T47D (cell line): ENCODE data around the gene CLCNKB.
A peak's percentile ranks its signal among the peaks of the same experiment; 100 is the strongest.
"Not testable (repeated sequence)": the region's sequence is repeated elsewhere in the genome, so short reads cannot be mapped to it uniquely, and the experiment has no call there.

Experiments used
- DNase-seq, 2 experiments: peaks; one replicate each; pipeline versions ENCODE4 v3.0.0 to v3.0.0-alpha.2; 2011 to 2012; ENCODE audit warnings: low read depth in 1 of 2, low spot score in 1 of 2
- JUND ChIP-seq: IDR thresholded peaks from 2 replicates; pipeline ENCODE4 v1.6.1; 2012; ENCODE audit warnings: low read depth
- in situ Hi-C: cut with HindIII; loops from 2 replicates; pipeline ENCODE4 v1.10.0; 2016; ENCODE audit warnings: low sequenced_read_pairs, low pct_unique_long_range_greater_than_20kb

CLCNKB gene

GRCh38 chr1:16029288-16029687, 14.3 kb upstream of the CLCNKB start:
- in situ Hi-C loops: no loop called here
- no peak for DNase-seq
- no peak for TF ChIP-seq JUND

GRCh38 chr1:16031551-16031950, 12.0 kb upstream of the CLCNKB start:
- TF ChIP-seq JUND: no peak
- no peak for DNase-seq
- in situ Hi-C loops: no loop called here

DNA sequence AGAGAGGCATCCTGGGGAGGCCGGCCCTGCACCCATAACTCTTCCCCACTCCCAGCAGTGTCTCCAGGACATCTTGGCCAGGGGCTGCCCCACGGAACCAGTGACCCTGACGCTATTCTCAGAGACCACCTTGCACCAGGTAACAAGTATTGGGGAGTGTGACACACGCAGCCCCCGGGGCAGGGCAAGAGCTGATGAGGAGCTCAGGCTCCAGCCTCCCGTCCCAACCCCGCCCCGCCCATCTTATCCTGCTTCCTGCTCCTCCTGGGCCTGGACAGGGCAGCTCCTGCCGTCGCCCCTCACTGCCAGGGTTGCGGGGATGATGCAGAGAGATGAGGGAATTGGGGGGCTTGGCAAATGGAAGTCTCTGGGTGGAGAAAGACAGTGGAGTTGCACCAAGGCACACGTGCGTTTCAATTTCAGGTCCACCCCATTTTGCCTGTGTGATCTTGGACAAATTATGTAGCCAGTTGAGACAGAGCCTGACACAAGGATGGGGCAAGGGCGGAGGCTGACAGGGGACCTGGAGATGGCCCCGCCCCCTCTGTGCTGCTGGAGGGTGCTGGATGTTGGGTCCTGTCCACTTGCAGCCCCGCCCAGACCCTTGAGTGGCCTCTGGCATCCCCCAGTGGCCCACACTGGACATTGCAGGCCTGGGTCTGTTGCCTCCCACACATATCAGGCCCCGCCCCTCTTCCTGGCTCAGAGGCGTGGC, 11.0 kb upstream of the CLCNKB start:
- no peak for TF ChIP-seq JUND
- in situ Hi-C loops: no loop called here
- peak; percentile 51 to 84 for DNase-seq

DNA sequence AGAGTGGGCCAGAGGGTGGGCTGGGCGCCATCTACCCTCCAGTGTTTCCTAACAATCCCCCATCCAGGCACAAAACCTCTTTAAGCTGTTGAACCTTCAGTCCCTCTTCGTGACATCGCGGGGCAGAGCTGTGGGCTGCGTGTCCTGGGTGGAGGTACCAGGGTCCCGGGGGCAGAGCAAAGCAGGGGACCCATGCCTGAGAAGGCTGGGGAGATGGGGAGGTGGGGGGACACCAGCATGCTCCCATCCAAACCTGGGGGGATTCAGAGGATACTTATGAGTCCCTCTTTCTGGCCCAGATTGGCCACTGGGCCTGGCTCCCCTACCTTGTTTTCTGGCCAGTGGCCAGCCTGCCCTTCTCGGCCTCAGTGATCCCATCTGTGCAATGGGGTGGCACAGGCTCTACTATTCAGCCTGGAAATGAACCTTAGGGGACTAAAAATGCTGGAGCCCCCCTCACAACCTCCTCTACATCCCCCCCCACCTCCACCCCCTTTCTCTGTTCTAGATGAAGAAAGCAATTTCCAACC, 10.4 kb upstream of the CLCNKB start:
- in situ Hi-C loops, DNase-seq: not testable (repeated sequence)

- DNase-seq, in situ Hi-C loops: not testable (repeated sequence)
Measured at GRCh38 chr1:16036461-16036860, 7.1 kb upstream of the CLCNKB start.

DNA sequence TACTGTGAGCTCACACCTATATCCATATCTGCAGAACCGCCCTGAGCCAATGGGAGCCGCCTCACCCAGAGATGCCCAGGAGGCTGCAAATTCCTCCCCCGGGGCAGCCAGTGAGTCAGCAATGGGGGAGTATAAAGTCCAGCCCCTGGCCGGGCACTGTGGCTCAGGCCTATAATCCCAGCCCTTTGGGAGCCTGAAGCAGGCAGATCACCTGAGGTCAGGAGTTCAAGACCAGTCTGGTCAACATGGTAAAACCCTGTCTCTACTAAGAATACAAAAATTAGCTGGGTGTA, 5.0 kb upstream of the CLCNKB start:
- no peak for TF ChIP-seq JUND
- in situ Hi-C loops: no loop called here
- DNase-seq: no peak

GRCh38 chr1:16039871-16040270, 3.7 kb upstream of the CLCNKB start:
- in situ Hi-C loops, DNase-seq: not testable (repeated sequence)

DNA sequence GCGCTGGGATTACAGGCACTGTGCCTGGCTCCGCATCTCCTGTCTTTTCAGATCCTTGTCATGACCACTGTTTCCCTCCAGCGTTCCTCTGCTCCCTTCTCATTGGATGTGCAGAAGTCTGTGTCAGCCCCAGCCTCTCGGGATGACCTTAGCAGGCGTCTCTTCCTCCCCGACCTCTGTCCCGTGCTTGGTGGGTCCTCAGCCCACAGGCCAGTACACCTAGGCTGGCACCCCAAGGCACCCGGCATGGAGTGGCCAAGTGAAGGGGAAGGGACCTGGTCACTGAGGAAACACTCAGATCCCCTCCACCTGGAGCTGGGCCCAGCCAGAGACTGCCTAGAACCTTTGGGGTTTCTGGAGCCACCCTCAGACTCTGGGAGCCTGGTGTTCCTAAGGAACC, 2.4 kb upstream of the CLCNKB start:
- no peak for TF ChIP-seq JUND
- no peak for DNase-seq
- in situ Hi-C loops: no loop called here

DNA sequence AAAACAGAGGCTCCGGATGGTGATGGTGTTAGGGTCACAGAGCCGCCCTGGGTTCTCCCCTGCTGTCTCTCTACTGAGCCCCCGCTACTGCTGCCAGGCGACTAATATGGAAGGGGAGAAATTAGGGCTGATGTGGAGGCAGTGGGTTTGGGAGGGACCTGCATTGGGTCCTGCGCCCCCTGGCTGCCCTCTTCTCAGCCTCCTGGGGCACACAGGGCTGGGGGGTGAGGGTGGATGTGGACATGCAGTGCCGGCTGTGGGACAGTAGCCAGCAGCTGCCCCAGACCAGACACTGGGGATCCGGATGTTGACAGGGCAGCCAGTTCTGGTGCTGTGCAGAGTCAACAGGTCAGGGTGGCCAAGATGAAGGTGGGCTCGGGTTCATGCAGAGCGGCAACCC, 1.5 kb upstream of the CLCNKB start:
- no peak for TF ChIP-seq JUND
- no peak for DNase-seq
- in situ Hi-C loops: no loop called here

DNA sequence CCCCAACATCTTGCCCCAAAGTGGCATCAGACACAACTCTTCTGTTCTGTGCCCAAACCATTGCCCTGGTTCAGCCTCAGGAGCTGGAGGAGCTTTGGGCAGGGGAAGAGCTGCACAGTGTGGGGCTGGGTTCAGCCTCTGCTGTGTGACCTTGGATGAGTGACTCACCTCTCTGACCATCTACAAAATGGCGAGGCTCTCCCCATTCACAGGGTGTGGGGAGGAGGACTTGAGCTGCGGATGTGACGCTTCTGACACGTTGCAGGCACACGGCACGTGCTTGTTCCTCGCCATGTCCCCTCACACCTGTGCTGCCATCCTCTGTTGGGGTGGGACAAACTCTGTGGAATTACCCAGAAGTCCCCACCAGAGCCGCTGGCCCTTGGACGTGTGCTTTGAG, 928 bp upstream of the CLCNKB start:
- in situ Hi-C loops: not testable (repeated sequence)

DNA sequence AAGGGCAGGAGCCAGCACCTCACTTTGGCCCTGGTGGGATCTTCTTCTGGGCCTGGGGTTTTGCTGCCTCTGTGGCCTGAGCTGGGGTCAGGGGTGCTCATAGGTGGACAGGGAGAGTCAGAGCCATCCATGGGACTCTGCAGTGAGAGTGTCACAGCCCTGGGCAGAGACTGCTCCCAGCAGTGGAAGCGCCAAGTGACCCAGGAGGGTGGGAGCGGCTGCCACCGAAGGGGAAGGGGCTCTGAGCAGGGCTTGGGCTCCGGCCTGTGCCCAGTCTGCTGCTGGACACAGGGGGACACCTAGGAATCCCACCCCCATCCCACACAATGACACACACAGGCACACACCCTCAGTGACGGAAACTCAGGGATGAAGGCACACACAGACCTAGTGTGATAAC, 368 bp downstream of the CLCNKB start:
- DNase-seq: no peak
- TF ChIP-seq JUND: no peak
- in situ Hi-C loops: no loop called here

More for the DNA sequence above, 928 bp upstream of the CLCNKB start:
- DNase-seq: not testable (repeated sequence)

- DNase-seq: no peak
- in situ Hi-C loops: no loop called here
- no peak for TF ChIP-seq JUND
Measured at GRCh38 chr1:16046842-16047241, 3.3 kb downstream of the CLCNKB start.

- in situ Hi-C loops: no loop called here
- TF ChIP-seq JUND: no peak
- no peak for DNase-seq
Measured at GRCh38 chr1:16047791-16048475, 4.4 kb downstream of the CLCNKB start.
